Panc1 (cell line): ENCODE results near the gene CEP85L. TPM values are rescaled to one million over a fixed set of nuclear protein-coding genes. Genes with fewer than 3 reads are reported as not detected.

Experiments used
- ATAC-seq: fragments of 200-7000 bp; cut with Tn5 transposase; 2 replicates; pipeline ENCODE4 v1.9.1; 2020; ENCODE audit warnings: mild to moderate bottlenecking, moderate library complexity
- BruUV-seq: library from RNA; stranded (reverse); fragments of 400-500 nt; replicated peaks from 2 replicates; lab custom pipeline; 2021; lab: Mats Ljungman, UMichigan
- CTCF ChIA-PET: fragments of 300-600 bp; sonication (Branson Sonifier 250); formaldehyde crosslinking; loops from one replicate; lab custom pipeline; 2022; ENCODE audit warnings: antibody characterized with exemption; lab: Charles Lee
- POLR2A ChIA-PET: fragments of 300-600 bp; sonication (Branson Sonifier 250); formaldehyde crosslinking; loops from one replicate; lab custom pipeline; 2022; ENCODE audit warnings: antibody characterized with exemption; lab: Charles Lee
- DNase-seq: peaks from one replicate; pipeline ENCODE4 v3.0.0-alpha.2; 2010; ENCODE audit warnings: low read depth, low spot score
- H3K27ac ChIP-seq: 2 replicates; pipeline ENCODE4 v1.5.1; 2011; ENCODE audit warnings: mild to moderate bottlenecking, low read length, inconsistent platforms
- H3K27me3 ChIP-seq: fragments of 200-500 bp; sonication (Bioruptor generic); 2 replicates; pipeline ENCODE4 v1.6.0; 2014; ENCODE audit warnings: low read length, inconsistent platforms; ENCODE audit not compliant: control insufficient read depth, insufficient read depth
- H3K36me3 ChIP-seq: fragments of 200-500 bp; sonication (Bioruptor generic); 2 replicates; pipeline ENCODE4 v1.5.1; 2014; ENCODE audit warnings: inconsistent platforms, mild to moderate bottlenecking, low read length, moderate library complexity; ENCODE audit not compliant: control insufficient read depth, insufficient read depth
- H3K4me1 ChIP-seq: 2 replicates; pipeline ENCODE4 v1.5.1; 2011; ENCODE audit warnings: inconsistent platforms, mild to moderate bottlenecking, low read length, moderate library complexity; ENCODE audit not compliant: control insufficient read depth, insufficient read depth
- H3K4me3 ChIP-seq, 2 experiments: 2 replicates each; pipeline ENCODE4 v1.5.1; 2011 to 2012; ENCODE audit warnings: low read depth in 2 of 2, low read length in 2 of 2, mild to moderate bottlenecking in 2 of 2, inconsistent platforms in 1 of 2, moderate library complexity in 1 of 2
- H3K9me3 ChIP-seq: fragments of 200-500 bp; sonication (Bioruptor generic); 2 replicates; pipeline ENCODE4 v1.5.1; 2014; ENCODE audit warnings: low read depth, mild to moderate bottlenecking, inconsistent platforms, low read length, moderate library complexity; ENCODE audit not compliant: control insufficient read depth, insufficient read depth
- POLR2AphosphoS5 ChIP-seq: IDR thresholded peaks from 2 replicates; pipeline ENCODE4 v1.6.1; 2012; ENCODE audit warnings: mild to moderate bottlenecking, low read depth, low read length, moderate library complexity
- REST ChIP-seq, 2 experiments: IDR thresholded peaks; 2 replicates each; pipeline ENCODE4 v1.6.1; 2011 to 2012; ENCODE audit warnings: low read depth in 2 of 2, control low read depth in 1 of 2, low read length in 1 of 2, mild to moderate bottlenecking in 1 of 2, moderate library complexity in 1 of 2; ENCODE audit not compliant: insufficient read depth in 1 of 2
- SIN3A ChIP-seq: IDR thresholded peaks from 2 replicates; pipeline ENCODE4 v1.6.1; 2012; ENCODE audit warnings: low read depth, mild to moderate bottlenecking, low read length, moderate library complexity, borderline replicate concordance; ENCODE audit not compliant: insufficient read depth
- TCF7L2 ChIP-seq: IDR thresholded peaks from 2 replicates; pipeline ENCODE4 v1.6.1; 2011; ENCODE audit warnings: mild to moderate bottlenecking, low read depth, low read length, inconsistent platforms
- in situ Hi-C: cut with HindIII; loops from 2 replicates; pipeline ENCODE4 v1.10.0; 2016; ENCODE audit warnings: low sequenced_read_pairs, low pct_unique_long_range_greater_than_20kb
- intact Hi-C: fragments of 100-400 bp; cut with micrococcal nuclease; formaldehyde crosslinking; loops from one replicate; pipeline ENCODE4 v1.10.0; 2022; ENCODE audit not compliant: unreplicated experiment
- total RNA-seq: library from RNA; stranded (reverse); gene quantifications from one replicate; pipeline ENCODE4 v1.2.1, GENCODE V29; 2021; ENCODE audit not compliant: unreplicated experiment
- TF ChIP-seq, protein P1 (sequence below): fragments of 450-650 bp; IDR thresholded peaks from 2 replicates; pipeline ENCODE4 v1.5.1; 2017; ENCODE audit warnings: mild to moderate bottlenecking

CEP85L gene
- total RNA-seq, 1 experiment from 2014 or later, result 6.7 TPM

GRCh38 chr6:118559659-118560058, 91.7 kb downstream of the CEP85L start:
- TF ChIP-seq SIN3A, result no peak
- ChIA-PET POLR2A (no interaction called here), CTCF (no interaction called here)
- Histone ChIP-seq H3K4me3 (no peak overlapping the region), H3K9me3 (no peaks in the 10 kb centered on the region), H3K27me3 (no peaks in the 10 kb centered on the region), H3K36me3 (no peaks in the 10 kb centered on the region), H3K4me1 (no peaks in the 10 kb centered on the region), H3K27ac (no peak overlapping the region)
- intact Hi-C loops, result no loop called here
- ATAC-seq (no peak), DNase-seq (no peak)
- in situ Hi-C loops, result no loop called here
- BruUV-seq, result no TSS peak

GRCh38 chr6:118558464-118559217, 92.8 kb downstream of the CEP85L start:
- intact Hi-C loops, result no loop called here
- ChIA-PET POLR2A (interaction anchor here (0.7 kb wide), 1 partner anchor 230 kb away, joined by 9 read pairs; no protein-coding TSS in a partner anchor), CTCF (no interaction called here)
- no peak for DNase-seq
- TF ChIP-seq TCF7L2 (no peak), POLR2AphosphoS5 (no peak), SIN3A (no peak), REST (IDR thresholded peaks at IDR 0.05; ENCODE audit: insufficient read depth in 1 of 2, low read depth in 2 of 2, low read length in 1 of 2) (no peak)
- TF ChIP-seq, protein P1, sequence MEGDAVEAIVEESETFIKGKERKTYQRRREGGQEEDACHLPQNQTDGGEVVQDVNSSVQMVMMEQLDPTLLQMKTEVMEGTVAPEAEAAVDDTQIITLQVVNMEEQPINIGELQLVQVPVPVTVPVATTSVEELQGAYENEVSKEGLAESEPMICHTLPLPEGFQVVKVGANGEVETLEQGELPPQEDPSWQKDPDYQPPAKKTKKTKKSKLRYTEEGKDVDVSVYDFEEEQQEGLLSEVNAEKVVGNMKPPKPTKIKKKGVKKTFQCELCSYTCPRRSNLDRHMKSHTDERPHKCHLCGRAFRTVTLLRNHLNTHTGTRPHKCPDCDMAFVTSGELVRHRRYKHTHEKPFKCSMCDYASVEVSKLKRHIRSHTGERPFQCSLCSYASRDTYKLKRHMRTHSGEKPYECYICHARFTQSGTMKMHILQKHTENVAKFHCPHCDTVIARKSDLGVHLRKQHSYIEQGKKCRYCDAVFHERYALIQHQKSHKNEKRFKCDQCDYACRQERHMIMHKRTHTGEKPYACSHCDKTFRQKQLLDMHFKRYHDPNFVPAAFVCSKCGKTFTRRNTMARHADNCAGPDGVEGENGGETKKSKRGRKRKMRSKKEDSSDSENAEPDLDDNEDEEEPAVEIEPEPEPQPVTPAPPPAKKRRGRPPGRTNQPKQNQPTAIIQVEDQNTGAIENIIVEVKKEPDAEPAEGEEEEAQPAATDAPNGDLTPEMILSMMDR, result no peak
- H3K36me3 ChIP-seq, result no peaks in the 10 kb centered on the region
- no TSS peak for BruUV-seq
- no peaks in the 10 kb centered on the region for H3K27me3 ChIP-seq
- H3K27ac ChIP-seq, result no peak overlapping the region
- ATAC-seq, result no peak
- no peak overlapping the region for H3K4me3 ChIP-seq
- no peaks in the 10 kb centered on the region for H3K4me1 ChIP-seq
- in situ Hi-C loops, result no loop called here
- no peaks in the 10 kb centered on the region for H3K9me3 ChIP-seq

GRCh38 chr6:118554698-118555097, 96.7 kb downstream of the CEP85L start:
- CTCF ChIA-PET, result no interaction called here
- in situ Hi-C loops (no loop called here), intact Hi-C loops (loop anchor here (5.0 kb wide), 1 partner anchor 577 kb away; no protein-coding TSS in a partner anchor)
- no peaks in the 10 kb centered on the region for H3K9me3 ChIP-seq
- no peaks in the 10 kb centered on the region for H3K4me1 ChIP-seq
- POLR2A ChIA-PET, result no interaction called here
- no peaks in the 10 kb centered on the region for H3K36me3 ChIP-seq
- no peak for DNase-seq
- H3K27ac ChIP-seq, result no peak overlapping the region
- H3K27me3 ChIP-seq, result no peaks in the 10 kb centered on the region
- H3K4me3 ChIP-seq, result no peak overlapping the region
- BruUV-seq, result no TSS peak
- no peak for ATAC-seq
- TF ChIP-seq REST (IDR thresholded peaks at IDR 0.05; ENCODE audit: insufficient read depth in 1 of 2, low read depth in 2 of 2, low read length in 1 of 2), result no peak
- no peak for TF ChIP-seq SIN3A
- no peak for TF ChIP-seq POLR2AphosphoS5
- TF ChIP-seq, protein P1, result no peak
- no peak for TF ChIP-seq TCF7L2
